Neuronal stem cell (in vitro differentiated cells): ENCODE results near the gene ADAM22.

Experiments used
- DNase-seq: peaks from one replicate; pipeline ENCODE4 v3.0.0-alpha.2; 2013; ENCODE audit warnings: low spot score
- H2AFZ ChIP-seq: one replicate; pipeline ENCODE4 v1.6.1; 2013; ENCODE audit warnings: mild to moderate bottlenecking, low read length, inconsistent platforms
- H2AK5ac ChIP-seq: 2 replicates; pipeline ENCODE4 v1.6.1; 2013; ENCODE audit warnings: low read depth, mild to moderate bottlenecking, inconsistent platforms, low read length, moderate library complexity, mixed read lengths
- H2BK120ac ChIP-seq: 2 replicates; pipeline ENCODE4 v1.6.1; 2013; ENCODE audit warnings: low read depth, mild to moderate bottlenecking, inconsistent platforms, low read length, moderate library complexity, mixed read lengths
- H2BK12ac ChIP-seq: one replicate; pipeline ENCODE4 v1.6.1; 2013; ENCODE audit warnings: low read length, inconsistent platforms
- H2BK15ac ChIP-seq: 2 replicates; pipeline ENCODE4 v1.6.1; 2013; ENCODE audit warnings: mild to moderate bottlenecking, low read length, inconsistent platforms, mixed read lengths
- H2BK5ac ChIP-seq: one replicate; pipeline ENCODE4 v1.6.1; 2013; ENCODE audit warnings: inconsistent platforms, mild to moderate bottlenecking, low read length, moderate library complexity
- H3K14ac ChIP-seq: one replicate; pipeline ENCODE4 v1.6.1; 2013; ENCODE audit warnings: low read length, inconsistent platforms
- H3K18ac ChIP-seq: 2 replicates; pipeline ENCODE4 v1.6.1; 2013; ENCODE audit warnings: low read length, inconsistent platforms
- H3K23ac ChIP-seq: 2 replicates; pipeline ENCODE4 v1.6.1; 2013; ENCODE audit warnings: low read depth, mild to moderate bottlenecking, mixed read lengths, low read length, inconsistent platforms; ENCODE audit not compliant: poor library complexity
- H3K27ac ChIP-seq: replicated peaks from 3 replicates; pipeline ENCODE4 v1.5.1; 2013; ENCODE audit warnings: low read length, inconsistent platforms
- H3K27me3 ChIP-seq, 3 experiments: 2 replicates each; pipeline ENCODE4 v1.6.1; 2013; ENCODE audit warnings: low read length in 3 of 3, mild to moderate bottlenecking in 2 of 3, inconsistent platforms in 1 of 3, low read depth in 1 of 3, mixed read lengths in 1 of 3, moderate library complexity in 1 of 3; ENCODE audit not compliant: control insufficient read depth in 3 of 3, insufficient read depth in 3 of 3
- H3K36me3 ChIP-seq, 2 donors: replicated peaks in 1 of 2; 2 replicates each; pipeline ENCODE4 v1.6.1; 2013; ENCODE audit warnings: low read length in 2 of 2; ENCODE audit not compliant: control insufficient read depth in 2 of 2, insufficient read depth in 2 of 2
- H3K4ac ChIP-seq: 2 replicates; pipeline ENCODE4 v1.6.1; 2013; ENCODE audit warnings: inconsistent platforms, mild to moderate bottlenecking, low read length, moderate library complexity
- H3K4me1 ChIP-seq, 2 donors: 1 replicate in 1 of 2; 2 replicates in 1 of 2; pipeline ENCODE4 v1.6.1; 2013; ENCODE audit warnings: low read length in 2 of 2, low read depth in 1 of 2; ENCODE audit not compliant: control insufficient read depth in 2 of 2, insufficient read depth in 1 of 2
- H3K4me2 ChIP-seq: one replicate; pipeline ENCODE4 v1.6.1; 2013; ENCODE audit warnings: mild to moderate bottlenecking, low read length, inconsistent platforms; ENCODE audit not compliant: insufficient read depth, poor library complexity, severe bottlenecking
- H3K4me3 ChIP-seq, 2 donors: 2 replicates each; pipeline ENCODE4 v1.5.1; 2013; ENCODE audit warnings: low read length in 2 of 2, mild to moderate bottlenecking in 2 of 2, inconsistent platforms in 1 of 2, moderate library complexity in 1 of 2
- H3K79me1 ChIP-seq: one replicate; pipeline ENCODE4 v1.6.1; 2013; ENCODE audit warnings: low read depth, mild to moderate bottlenecking, inconsistent platforms, low read length, moderate library complexity
- H3K9ac ChIP-seq: one replicate; pipeline ENCODE4 v1.6.1; 2013; ENCODE audit warnings: mild to moderate bottlenecking, low read depth, low read length, inconsistent platforms; ENCODE audit not compliant: poor library complexity
- H3K9me3 ChIP-seq, 2 donors: replicated peaks in 1 of 2; 2 replicates each; pipeline versions ENCODE3 to v1.6.1; 2013; ENCODE audit warnings: low read length in 2 of 2, mild to moderate bottlenecking in 2 of 2, inconsistent platforms in 1 of 2, low read depth in 1 of 2, mixed read lengths in 1 of 2, moderate library complexity in 1 of 2; ENCODE audit not compliant: control insufficient read depth in 2 of 2, insufficient read depth in 1 of 2
- H4K8ac ChIP-seq: one replicate; pipeline ENCODE4 v1.6.1; 2013; ENCODE audit warnings: low read depth, mild to moderate bottlenecking, inconsistent platforms, low read length, moderate library complexity
- H4K91ac ChIP-seq: one replicate; pipeline ENCODE4 v1.6.1; 2013; ENCODE audit warnings: low read length, low read depth, mild to moderate bottlenecking, inconsistent platforms; ENCODE audit not compliant: poor library complexity
- WGBS, 2 donors: extraction: QIAGEN DNeasy Blood & Tissue Kit; methylation state at CpG; one replicate each; pipeline ENCODE4 v1.1.7; 2013; ENCODE audit warnings: missing lambda C conversion rate in 2 of 2, mixed read lengths in 1 of 2; ENCODE audit not compliant: insufficient read length in 2 of 2, insufficient replicate concordance in 1 of 2; ENCODE audit errors: extremely low coverage in 2 of 2; 5-methylcytosine and 5-hydroxymethylcytosine counted together

The ADAM22 gene

DNA sequence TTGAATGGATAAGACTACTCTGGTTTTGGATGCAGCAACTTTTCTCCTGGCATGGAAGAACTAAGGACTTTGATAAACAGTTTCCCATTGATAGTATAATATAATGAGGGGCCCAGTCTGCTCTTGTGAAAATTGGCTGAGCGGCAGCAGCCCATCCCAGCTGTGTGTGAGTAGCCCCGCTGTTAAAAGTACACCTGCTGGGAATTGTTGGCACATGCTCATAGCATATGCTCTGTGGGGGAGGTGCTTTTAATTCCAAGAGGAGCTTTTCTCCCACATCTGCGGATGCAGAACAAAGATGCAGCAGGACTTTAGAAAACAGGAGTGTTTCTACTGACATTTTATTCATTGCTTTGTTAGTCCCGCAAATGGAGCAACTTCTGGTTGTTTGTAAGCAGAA is 266.7 kb downstream of the ADAM22 start:
- Histone ChIP-seq H3K4me2 (no peak overlapping the region), H4K91ac (no peak overlapping the region), H2BK5ac (no peak overlapping the region), H3K4me3 (no peak overlapping the region), H3K14ac (no peak overlapping the region), H2AFZ (no peak overlapping the region), H3K9ac (no peak overlapping the region), H2BK12ac (no peak overlapping the region), H2BK15ac (no peak overlapping the region), H3K79me1 (no peaks in the 10 kb centered on the region), H3K27me3 (no peaks in the 10 kb centered on the region), H3K36me3 (peaks cover 6 to 39% of the 10 kb centered on the region in 2 donors), H3K18ac (no peak overlapping the region), H2BK120ac (no peak overlapping the region), H2AK5ac (no peak overlapping the region), H3K9me3 (no peaks in the 10 kb centered on the region), H3K4me1 (peaks cover 9% of the 10 kb centered on the region in 2 donors), H3K27ac (no peak overlapping the region), H3K4ac (no peak overlapping the region), H3K23ac (no peak overlapping the region), H4K8ac (no peak overlapping the region)
- no peak for DNase-seq
- no CpG with 5 or more reads among the region's 4 CpGs for WGBS, 2 donors

- H3K27ac ChIP-seq = no peak overlapping the region
- H2AFZ ChIP-seq = no peak overlapping the region
- no peak overlapping the region for H3K18ac ChIP-seq
- H2AK5ac ChIP-seq = no peak overlapping the region
- no peak for DNase-seq
- peaks cover 6 to 44% of the 10 kb centered on the region in 2 donors for H3K36me3 ChIP-seq
- no peak overlapping the region for H3K4me2 ChIP-seq
- no peaks in the 10 kb centered on the region for H3K79me1 ChIP-seq
- H3K9ac ChIP-seq = no peak overlapping the region
- no peak overlapping the region for H2BK5ac ChIP-seq
- no peaks in the 10 kb centered on the region for H3K9me3 ChIP-seq
- H3K4ac ChIP-seq = no peak overlapping the region
- peaks cover 9% of the 10 kb centered on the region in 2 donors for H3K4me1 ChIP-seq
- no peak overlapping the region for H3K14ac ChIP-seq
- H2BK15ac ChIP-seq = no peak overlapping the region
- no peak overlapping the region for H3K23ac ChIP-seq
- H3K27me3 ChIP-seq = no peaks in the 10 kb centered on the region
- no peak overlapping the region for H3K4me3 ChIP-seq
- no peak overlapping the region for H4K8ac ChIP-seq
- H2BK120ac ChIP-seq = no peak overlapping the region
- H4K91ac ChIP-seq = no peak overlapping the region
- no peak overlapping the region for H2BK12ac ChIP-seq
Measured at GRCh38 chr7:88201305-88201704, 267.3 kb downstream of the ADAM22 start.

DNA sequence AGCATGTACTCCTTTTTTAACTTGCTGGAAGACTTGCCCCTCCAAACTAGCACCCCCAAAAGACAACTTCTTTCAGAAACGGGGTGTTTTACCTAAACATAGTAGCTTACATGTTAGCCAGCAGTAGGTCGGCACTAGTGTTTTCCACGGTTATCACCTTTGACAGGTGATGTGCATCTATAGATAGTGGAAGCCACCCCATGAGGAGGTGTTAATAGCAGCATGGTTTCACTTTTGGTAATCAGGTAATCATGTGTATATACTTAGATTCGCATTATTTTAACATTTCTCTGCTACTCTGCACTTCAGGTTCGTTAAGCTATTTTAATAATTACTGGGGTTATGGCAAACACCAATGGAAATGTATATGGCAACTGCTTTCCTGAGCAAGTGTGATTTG is 268.2 kb downstream of the ADAM22 start:
- Histone ChIP-seq H3K9ac (no peak overlapping the region), H2BK12ac (no peak overlapping the region), H3K9me3 (no peaks in the 10 kb centered on the region), H3K27me3 (no peaks in the 10 kb centered on the region), H3K4me2 (no peak overlapping the region), H3K36me3 (peaks cover 9 to 48% of the 10 kb centered on the region in 2 donors), H3K27ac (no peak overlapping the region), H3K79me1 (no peaks in the 10 kb centered on the region), H3K4me3 (no peak overlapping the region), H2AFZ (no peak overlapping the region), H3K18ac (no peak overlapping the region), H2BK15ac (no peak overlapping the region), H2BK5ac (no peak overlapping the region), H3K4ac (no peak overlapping the region), H4K91ac (no peak overlapping the region), H4K8ac (no peak overlapping the region), H2AK5ac (no peak overlapping the region), H3K4me1 (peaks cover 9% of the 10 kb centered on the region in 2 donors), H3K23ac (no peak overlapping the region), H3K14ac (no peak overlapping the region), H2BK120ac (no peak overlapping the region)
- WGBS, 2 donors = no CpG with 5 or more reads among the region's 5 CpGs
- no peak for DNase-seq

- H3K36me3 ChIP-seq = peaks cover 11 to 52% of the 10 kb centered on the region in 2 donors
Measured at GRCh38 chr7:88202799-88203198, 268.7 kb downstream of the ADAM22 start.

More at GRCh38 chr7:88202799-88203198, 268.7 kb downstream of the ADAM22 start:
- H3K4me1 ChIP-seq = peaks cover 9% of the 10 kb centered on the region in 2 donors
- no CpG with 5 or more reads among the region's 3 CpGs for WGBS, 2 donors
- H3K4me3 ChIP-seq = no peak overlapping the region
- no peak overlapping the region for H4K91ac ChIP-seq
- H3K9ac ChIP-seq = no peak overlapping the region
- no peak overlapping the region for H3K23ac ChIP-seq
- no peak overlapping the region for H2BK120ac ChIP-seq
- H4K8ac ChIP-seq = no peak overlapping the region
- no peak overlapping the region for H2BK15ac ChIP-seq
- H3K4ac ChIP-seq = no peak overlapping the region
- H2BK12ac ChIP-seq = no peak overlapping the region
- no peak overlapping the region for H2AK5ac ChIP-seq
- H2BK5ac ChIP-seq = no peak overlapping the region
- H3K14ac ChIP-seq = no peak overlapping the region
- no peaks in the 10 kb centered on the region for H3K79me1 ChIP-seq
- no peak overlapping the region for H2AFZ ChIP-seq
- no peak for DNase-seq
- no peaks in the 10 kb centered on the region for H3K27me3 ChIP-seq
- no peak overlapping the region for H3K4me2 ChIP-seq
- no peak overlapping the region for H3K18ac ChIP-seq
- no peak overlapping the region for H3K27ac ChIP-seq
- no peaks in the 10 kb centered on the region for H3K9me3 ChIP-seq
